Urothelium cell line (cell line): Measurements from ENCODE around the gene PRR7.
A peak's percentile ranks its signal among the peaks of the same experiment; 100 is the strongest.

Experiments
- DNase-seq: peaks from one replicate; pipeline ENCODE4 v3.0.0; 2011; ENCODE audit warnings: low spot score, mixed read lengths
- FAIRE-seq: peaks from 2 replicates; lab custom pipeline; 2011; peaks lifted over from hg19 to GRCh38; lab: Jason Lieb, UNC

Gene PRR7

GRCh38 chr5:177435847-177436536 is 10.6 kb upstream of the PRR7 start:
- no peak for DNase-seq
- peak; percentile 71 for FAIRE-seq

GRCh38 chr5:177437623-177438022 is 9.0 kb upstream of the PRR7 start:
- no peak for DNase-seq
- no peak for FAIRE-seq

- no peak for FAIRE-seq
- DNase-seq, result no peak
These were observed 8.1 kb upstream of the PRR7 start for GRCh38 chr5:177438468-177438867.

GRCh38 chr5:177439518-177440053 is 7.0 kb upstream of the PRR7 start:
- FAIRE-seq (no peak), DNase-seq (no peak)

- no peak for FAIRE-seq
- DNase-seq, result no peak
These were observed 6.2 kb upstream of the PRR7 start for GRCh38 chr5:177440211-177440989.

GRCh38 chr5:177440990-177441780 is 5.4 kb upstream of the PRR7 start:
- FAIRE-seq (no peak), DNase-seq (no peak)

- DNase-seq (no peak), FAIRE-seq (no peak)
These were observed 4.4 kb upstream of the PRR7 start for GRCh38 chr5:177442066-177442826.

GRCh38 chr5:177443144-177443983 is 3.2 kb upstream of the PRR7 start:
- FAIRE-seq (no peak), DNase-seq (no peak)

- FAIRE-seq, result no peak
- DNase-seq, result no peak
These were observed 2.2 kb upstream of the PRR7 start for GRCh38 chr5:177444106-177445051.

GRCh38 chr5:177445052-177445916 is 1.3 kb upstream of the PRR7 start:
- FAIRE-seq (no peak), DNase-seq (no peak)

GRCh38 chr5:177445917-177446199 is 756 bp upstream of the PRR7 start:
- FAIRE-seq (no peak), DNase-seq (no peak)

GRCh38 chr5:177447066-177447610 is 524 bp downstream of the PRR7 start:
- no peak for FAIRE-seq

GRCh38 chr5:177447611-177448243 is 1.1 kb downstream of the PRR7 start:
- FAIRE-seq (peak; percentile 53), DNase-seq (peak; percentile 91)

More at GRCh38 chr5:177447066-177447610, 524 bp downstream of the PRR7 start:
- DNase-seq, result peak; percentile 75

GRCh38 chr5:177448244-177448950 is 1.8 kb downstream of the PRR7 start:
- DNase-seq (no peak), FAIRE-seq (no peak)

GRCh38 chr5:177449140-177450061 is 2.8 kb downstream of the PRR7 start:
- FAIRE-seq (no peak), DNase-seq (no peak)
